Fibroblast of villous mesenchyme (primary cell): ENCODE measurements around the gene DUSP8. TPM values are rescaled to one million over a fixed set of nuclear protein-coding genes. Genes with fewer than 3 reads are reported as not detected.

ENCODE experiments used
- DNase-seq: peaks from one replicate; pipeline ENCODE4 v3.0.0-alpha.2; 2010; ENCODE audit warnings: low read depth
- H3K4me3 ChIP-seq: 2 replicates; pipeline ENCODE4 v1.5.1; 2011; ENCODE audit warnings: low read depth, mild to moderate bottlenecking, low read length
- CTCF ChIP-seq: IDR thresholded peaks from 2 replicates; pipeline ENCODE4 v1.5.1; 2012; ENCODE audit warnings: low read depth, mild to moderate bottlenecking, low read length; ENCODE audit not compliant: insufficient read depth
- total RNA-seq: library from RNA; depleted of rRNA; stranded (reverse); fragments of >200 nt; gene quantifications from 2 replicates; pipeline ENCODE4 v1.2.3, GENCODE V29; 2012

DUSP8 gene
- total RNA-seq, 1 donor: 0.86 TPM

GRCh38 chr11:1566381-1567051 lies 5.6 kb downstream of the DUSP8 start:
- no peak for DNase-seq

GRCh38 chr11:1565904-1566247 lies 6.2 kb downstream of the DUSP8 start:
- DNase-seq: no peak
- no peak for TF ChIP-seq CTCF
- H3K4me3 ChIP-seq: no peak overlapping the region

More at GRCh38 chr11:1566381-1567051, 5.6 kb downstream of the DUSP8 start:
- H3K4me3 ChIP-seq: no peak overlapping the region
- peak; percentile 12 for TF ChIP-seq CTCF

- DNase-seq: no peak
- TF ChIP-seq CTCF: no peak
These were observed 6.7 kb downstream of the DUSP8 start for GRCh38 chr11:1565173-1565903.

GRCh38 chr11:1564535-1565172 lies 7.4 kb downstream of the DUSP8 start:
- TF ChIP-seq CTCF: no peak
- H3K4me3 ChIP-seq: no peak overlapping the region
- DNase-seq: peak; percentile 78

More at GRCh38 chr11:1565173-1565903, 6.7 kb downstream of the DUSP8 start:
- no peak overlapping the region for H3K4me3 ChIP-seq

- DNase-seq: no peak
- H3K4me3 ChIP-seq: no peak overlapping the region
- no peak for TF ChIP-seq CTCF
These were observed 8.2 kb downstream of the DUSP8 start for GRCh38 chr11:1563697-1564534.

- H3K4me3 ChIP-seq: no peak overlapping the region
- no peak for TF ChIP-seq CTCF
These were observed 8.9 kb downstream of the DUSP8 start for GRCh38 chr11:1563149-1563638.

More at GRCh38 chr11:1563149-1563638, 8.9 kb downstream of the DUSP8 start:
- no peak for DNase-seq
